Liver (tissue), 9 donors: ENCODE measurements around the gene ITGB4. TPM values are rescaled to one million over a fixed set of nuclear protein-coding genes. Genes with fewer than 3 reads are reported as not detected.

ENCODE experiments used
- DNase-seq: peaks from one replicate; pipeline ENCODE4 v3.0.0-alpha.2; 2017; ENCODE audit warnings: low spot score
- H3K27ac ChIP-seq, 2 donors: one replicate each; pipeline ENCODE4 v1.7.0; 2013; ENCODE audit warnings: inconsistent platforms in 2 of 2, low read length in 2 of 2, control low read depth in 1 of 2, low read depth in 1 of 2, mild to moderate bottlenecking in 1 of 2
- H3K27me3 ChIP-seq, 4 donors: one replicate each; pipeline versions ENCODE4 v1.6.1 to v1.7.0; 2013; ENCODE audit warnings: low read length in 3 of 4, inconsistent platforms in 1 of 4, mild to moderate bottlenecking in 1 of 4, moderate library complexity in 1 of 4; ENCODE audit not compliant: control insufficient read depth in 4 of 4, insufficient read depth in 4 of 4
- H3K36me3 ChIP-seq, 4 donors: one replicate each; pipeline versions ENCODE4 v1.6.1 to v1.7.0; 2013; ENCODE audit warnings: low read length in 3 of 4, mild to moderate bottlenecking in 3 of 4, low read depth in 1 of 4, moderate library complexity in 1 of 4; ENCODE audit not compliant: control insufficient read depth in 4 of 4, insufficient read depth in 3 of 4
- H3K4me1 ChIP-seq, 4 donors: one replicate each; pipeline versions ENCODE4 v1.6.1 to v1.7.0; 2013; ENCODE audit warnings: low read length in 3 of 4, mild to moderate bottlenecking in 3 of 4, moderate library complexity in 1 of 4; ENCODE audit not compliant: control insufficient read depth in 4 of 4, insufficient read depth in 4 of 4
- H3K4me3 ChIP-seq, 3 donors: one replicate each; pipeline versions ENCODE4 v1.6.1 to v1.7.0; 2013; ENCODE audit warnings: low read length in 3 of 3, control low read depth in 1 of 3, low read depth in 1 of 3, mild to moderate bottlenecking in 1 of 3
- H3K9ac ChIP-seq, 2 donors: one replicate each; pipeline ENCODE4 v1.7.0; 2013; ENCODE audit warnings: low read length in 2 of 2, mild to moderate bottlenecking in 2 of 2, moderate library complexity in 2 of 2, control low read depth in 1 of 2, low read depth in 1 of 2
- H3K9me3 ChIP-seq, 4 donors: one replicate each; pipeline versions ENCODE4 v1.6.1 to v1.7.0; 2013; ENCODE audit warnings: low read length in 3 of 4; ENCODE audit not compliant: control insufficient read depth in 4 of 4
- EGR1 ChIP-seq, 2 donors: IDR thresholded peaks; 2 replicates each; pipeline ENCODE4 v1.6.1; 2016 to 2018; ENCODE audit warnings: antibody characterized with exemption in 2 of 2, low read depth in 2 of 2
- FOXA1 ChIP-seq: IDR thresholded peaks from 2 replicates; pipeline ENCODE4 v1.6.1; 2016; ENCODE audit warnings: antibody characterized with exemption
- FOXA2 ChIP-seq: IDR thresholded peaks from 2 replicates; pipeline ENCODE4 v1.6.1; 2016; ENCODE audit warnings: antibody characterized with exemption
- GABPA ChIP-seq, 2 donors: IDR thresholded peaks in 1 of 2; conservative IDR thresholded peaks in 1 of 2; 2 replicates each; pipeline ENCODE4 v1.6.1; 2016; ENCODE audit warnings: antibody characterized with exemption in 2 of 2, mild to moderate bottlenecking in 1 of 2, moderate library complexity in 1 of 2
- HNF4A ChIP-seq, 2 donors: conservative IDR thresholded peaks; 2 replicates each; pipeline ENCODE4 v1.6.1; 2016; ENCODE audit warnings: antibody characterized with exemption in 2 of 2, mild to moderate bottlenecking in 2 of 2
- HNF4G ChIP-seq: IDR thresholded peaks from 2 replicates; pipeline ENCODE4 v1.6.1; 2016; ENCODE audit warnings: antibody characterized with exemption
- JUND ChIP-seq, 2 donors: IDR thresholded peaks; 2 replicates each; pipeline ENCODE4 v1.6.1; 2016; ENCODE audit warnings: antibody characterized with exemption in 2 of 2
- RAD21 ChIP-seq, 2 donors: IDR thresholded peaks; 2 replicates each; pipeline ENCODE4 v1.6.1; 2016; ENCODE audit warnings: antibody characterized with exemption in 2 of 2, mild to moderate bottlenecking in 2 of 2
- RXRA ChIP-seq, 2 donors: IDR thresholded peaks; 2 replicates each; pipeline ENCODE4 v1.6.1; 2017 to 2018; ENCODE audit warnings: antibody characterized with exemption in 2 of 2, mild to moderate bottlenecking in 1 of 2
- SP1 ChIP-seq: IDR thresholded peaks from 2 replicates; pipeline ENCODE4 v1.6.1; 2018; ENCODE audit warnings: antibody characterized with exemption, mild to moderate bottlenecking
- TAF1 ChIP-seq: conservative IDR thresholded peaks from 2 replicates; pipeline ENCODE4 v1.6.1; 2016; ENCODE audit warnings: antibody characterized with exemption, mild to moderate bottlenecking
- YY1 ChIP-seq: IDR thresholded peaks from 2 replicates; pipeline ENCODE4 v1.6.1; 2016; ENCODE audit warnings: antibody characterized with exemption, mild to moderate bottlenecking
- WGBS: extraction: QIAGEN DNeasy Blood & Tissue Kit; methylation state at CpG from one replicate; pipeline ENCODE4 v1.1.7; 2013; 5-methylcytosine and 5-hydroxymethylcytosine counted together
- polyA plus RNA-seq, 2 donors: library from polyadenylated mRNA; stranded (reverse) in 1 of 2; unstranded in 1 of 2; fragments of 200-250 nt in 1 of 2; fragments of >200 nt in 1 of 2; fragmentation: Nextera tagmentation in 1 of 2; extraction: Ambion mirVana in 1 of 2; gene quantifications; one replicate each; pipeline versions ENCODE4 v1.2.1 to v1.2.3, GENCODE V29; 2013 to 2015
- total RNA-seq, 2 donors: library from RNA; depleted of rRNA; stranded (reverse); fragments of >200 nt; gene quantifications; one replicate each; pipeline ENCODE4 v1.2.3, GENCODE V29; 2014
- TF ChIP-seq, protein P1 (sequence below): IDR thresholded peaks from 2 replicates; pipeline ENCODE4 v1.6.1; 2016; ENCODE audit warnings: antibody characterized with exemption, mild to moderate bottlenecking
- TF ChIP-seq, protein P2 (sequence below): fragments of 150-350 bp; IDR thresholded peaks from 2 replicates; pipeline ENCODE4 v1.5.1; 2017; ENCODE audit warnings: improper control_type of control experiment, low read depth, low read length; ENCODE audit not compliant: missing input control
- TF ChIP-seq, protein P3 (sequence below): IDR thresholded peaks from 2 replicates; pipeline ENCODE4 v1.6.1; 2016; ENCODE audit warnings: antibody characterized with exemption
- TF ChIP-seq, protein P4 (sequence below): IDR thresholded peaks from 2 replicates; pipeline ENCODE4 v1.6.1; 2016; ENCODE audit warnings: antibody characterized with exemption
- donor health status: healthy.
- donor health status: healthy.
- donor health status: healthy.
- donor health status: healthy.
- donor health status: healthy.

The ITGB4 gene
- total and polyA plus RNA-seq, 4 donors, result 0.42 to 1.4 (median 1.3) TPM

DNA sequence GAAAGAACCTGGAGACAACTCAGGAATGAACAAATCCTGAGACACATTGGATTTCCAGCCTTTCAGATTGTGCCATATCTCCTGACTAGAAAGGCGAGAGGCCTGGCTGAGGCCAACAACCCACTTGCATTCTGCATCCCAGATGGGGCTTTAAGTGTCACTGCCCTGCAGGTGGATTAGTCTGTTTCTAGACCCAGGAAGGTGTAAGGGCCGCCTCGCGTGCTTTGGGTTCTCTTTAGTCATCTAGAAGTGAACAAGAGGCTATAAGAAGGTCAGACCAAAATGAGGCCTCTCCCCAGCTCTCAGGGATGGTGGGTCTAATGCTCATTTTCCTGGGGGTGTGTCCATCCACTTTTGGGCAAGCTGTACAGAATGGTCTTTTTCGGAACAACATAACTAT is 49.2 kb upstream of the ITGB4 start (continued):
- TF ChIP-seq, protein P1, sequence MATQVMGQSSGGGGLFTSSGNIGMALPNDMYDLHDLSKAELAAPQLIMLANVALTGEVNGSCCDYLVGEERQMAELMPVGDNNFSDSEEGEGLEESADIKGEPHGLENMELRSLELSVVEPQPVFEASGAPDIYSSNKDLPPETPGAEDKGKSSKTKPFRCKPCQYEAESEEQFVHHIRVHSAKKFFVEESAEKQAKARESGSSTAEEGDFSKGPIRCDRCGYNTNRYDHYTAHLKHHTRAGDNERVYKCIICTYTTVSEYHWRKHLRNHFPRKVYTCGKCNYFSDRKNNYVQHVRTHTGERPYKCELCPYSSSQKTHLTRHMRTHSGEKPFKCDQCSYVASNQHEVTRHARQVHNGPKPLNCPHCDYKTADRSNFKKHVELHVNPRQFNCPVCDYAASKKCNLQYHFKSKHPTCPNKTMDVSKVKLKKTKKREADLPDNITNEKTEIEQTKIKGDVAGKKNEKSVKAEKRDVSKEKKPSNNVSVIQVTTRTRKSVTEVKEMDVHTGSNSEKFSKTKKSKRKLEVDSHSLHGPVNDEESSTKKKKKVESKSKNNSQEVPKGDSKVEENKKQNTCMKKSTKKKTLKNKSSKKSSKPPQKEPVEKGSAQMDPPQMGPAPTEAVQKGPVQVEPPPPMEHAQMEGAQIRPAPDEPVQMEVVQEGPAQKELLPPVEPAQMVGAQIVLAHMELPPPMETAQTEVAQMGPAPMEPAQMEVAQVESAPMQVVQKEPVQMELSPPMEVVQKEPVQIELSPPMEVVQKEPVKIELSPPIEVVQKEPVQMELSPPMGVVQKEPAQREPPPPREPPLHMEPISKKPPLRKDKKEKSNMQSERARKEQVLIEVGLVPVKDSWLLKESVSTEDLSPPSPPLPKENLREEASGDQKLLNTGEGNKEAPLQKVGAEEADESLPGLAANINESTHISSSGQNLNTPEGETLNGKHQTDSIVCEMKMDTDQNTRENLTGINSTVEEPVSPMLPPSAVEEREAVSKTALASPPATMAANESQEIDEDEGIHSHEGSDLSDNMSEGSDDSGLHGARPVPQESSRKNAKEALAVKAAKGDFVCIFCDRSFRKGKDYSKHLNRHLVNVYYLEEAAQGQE, result no peak
- TF ChIP-seq JUND (IDR thresholded peaks at IDR 0.05) (no peak), RXRA (IDR thresholded peaks at IDR 0.05) (no peak)

DNA sequence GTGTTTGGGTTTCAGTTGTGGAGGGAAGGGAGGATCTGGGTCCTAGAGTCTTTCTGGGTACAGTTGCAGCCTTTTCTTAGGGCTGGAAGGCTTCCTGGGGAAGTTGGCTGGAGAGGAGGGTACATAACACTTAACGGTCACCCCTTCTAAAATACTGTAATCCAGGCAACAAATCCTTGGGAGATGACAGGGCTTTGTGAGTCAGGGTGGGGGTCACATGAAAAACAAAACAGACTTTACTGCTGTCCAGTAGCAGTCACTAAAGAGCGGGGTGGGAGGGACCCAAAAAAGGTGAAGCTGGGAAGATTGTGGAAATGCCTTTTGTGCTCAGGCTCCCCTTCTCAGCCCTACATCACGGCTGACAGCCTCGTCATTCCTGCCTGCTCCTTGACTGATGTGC is 47.8 kb upstream of the ITGB4 start:
- no peaks in the 10 kb centered on the region for H3K27me3 ChIP-seq
- H3K27ac ChIP-seq, result no peak overlapping the region
- H3K4me1 ChIP-seq, result peaks cover 0 to 8% (median 3%) of the 10 kb centered on the region in 4 donors
- peaks cover 12 to 50% (median 37%) of the 10 kb centered on the region in 4 donors for H3K36me3 ChIP-seq
- DNase-seq, result no peak
- TF ChIP-seq HNF4G (no peak), SP1 (no peak), GABPA (IDR thresholded peaks at IDR 0.05 in 1 of 2, conservative IDR thresholded peaks at IDR 0.05 in 1 of 2) (no peak), EGR1 (IDR thresholded peaks at IDR 0.05; ENCODE audit: low read depth in 2 of 2) (no peak), FOXA2 (no peak), JUND (IDR thresholded peaks at IDR 0.05) (no peak), HNF4A (conservative IDR thresholded peaks at IDR 0.05) (no peak), FOXA1 (no peak), RXRA (IDR thresholded peaks at IDR 0.05) (no peak)
- TF ChIP-seq, protein P2, sequence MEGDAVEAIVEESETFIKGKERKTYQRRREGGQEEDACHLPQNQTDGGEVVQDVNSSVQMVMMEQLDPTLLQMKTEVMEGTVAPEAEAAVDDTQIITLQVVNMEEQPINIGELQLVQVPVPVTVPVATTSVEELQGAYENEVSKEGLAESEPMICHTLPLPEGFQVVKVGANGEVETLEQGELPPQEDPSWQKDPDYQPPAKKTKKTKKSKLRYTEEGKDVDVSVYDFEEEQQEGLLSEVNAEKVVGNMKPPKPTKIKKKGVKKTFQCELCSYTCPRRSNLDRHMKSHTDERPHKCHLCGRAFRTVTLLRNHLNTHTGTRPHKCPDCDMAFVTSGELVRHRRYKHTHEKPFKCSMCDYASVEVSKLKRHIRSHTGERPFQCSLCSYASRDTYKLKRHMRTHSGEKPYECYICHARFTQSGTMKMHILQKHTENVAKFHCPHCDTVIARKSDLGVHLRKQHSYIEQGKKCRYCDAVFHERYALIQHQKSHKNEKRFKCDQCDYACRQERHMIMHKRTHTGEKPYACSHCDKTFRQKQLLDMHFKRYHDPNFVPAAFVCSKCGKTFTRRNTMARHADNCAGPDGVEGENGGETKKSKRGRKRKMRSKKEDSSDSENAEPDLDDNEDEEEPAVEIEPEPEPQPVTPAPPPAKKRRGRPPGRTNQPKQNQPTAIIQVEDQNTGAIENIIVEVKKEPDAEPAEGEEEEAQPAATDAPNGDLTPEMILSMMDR, result no peak
- TF ChIP-seq, protein P3, sequence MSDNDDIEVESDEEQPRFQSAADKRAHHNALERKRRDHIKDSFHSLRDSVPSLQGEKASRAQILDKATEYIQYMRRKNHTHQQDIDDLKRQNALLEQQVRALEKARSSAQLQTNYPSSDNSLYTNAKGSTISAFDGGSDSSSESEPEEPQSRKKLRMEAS, result no peak
- 91% methylated on average over 4 of the region's 4 CpGs for WGBS
- no peak overlapping the region for H3K4me3 ChIP-seq
- no peak overlapping the region for H3K9ac ChIP-seq
- no peaks in the 10 kb centered on the region for H3K9me3 ChIP-seq

DNA sequence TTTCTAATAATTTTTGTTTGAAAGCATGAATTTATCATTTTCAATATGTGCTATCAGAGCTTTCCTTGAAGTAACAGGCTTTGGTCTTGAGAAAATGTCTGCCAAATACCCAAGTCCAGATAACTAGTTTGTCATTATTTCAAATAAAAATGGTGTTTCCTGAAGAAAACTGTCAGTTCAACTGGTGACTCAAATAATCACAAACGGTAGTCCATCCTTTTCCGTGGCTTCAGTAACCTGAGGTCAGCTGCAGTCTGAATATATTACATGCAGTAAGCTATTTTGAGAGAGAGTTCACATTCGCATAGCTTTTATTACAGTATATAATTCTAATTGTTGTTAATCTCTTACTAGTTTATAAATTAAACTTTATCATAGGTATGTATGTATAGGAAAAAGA is 44.8 kb upstream of the ITGB4 start:
- Histone ChIP-seq H3K4me1 (no peaks in the 10 kb centered on the region), H3K9ac (no peak overlapping the region)
- TF ChIP-seq HNF4G (no peak), RAD21 (IDR thresholded peaks at IDR 0.05) (no peak), FOXA1 (no peak), HNF4A (conservative IDR thresholded peaks at IDR 0.05) (no peak), RXRA (IDR thresholded peaks at IDR 0.05) (no peak), JUND (IDR thresholded peaks at IDR 0.05) (no peak), FOXA2 (no peak), YY1 (no peak), GABPA (IDR thresholded peaks at IDR 0.05 in 1 of 2, conservative IDR thresholded peaks at IDR 0.05 in 1 of 2) (no peak), TAF1 (no peak)
- TF ChIP-seq, protein P1, result no peak
- TF ChIP-seq, protein P4, sequence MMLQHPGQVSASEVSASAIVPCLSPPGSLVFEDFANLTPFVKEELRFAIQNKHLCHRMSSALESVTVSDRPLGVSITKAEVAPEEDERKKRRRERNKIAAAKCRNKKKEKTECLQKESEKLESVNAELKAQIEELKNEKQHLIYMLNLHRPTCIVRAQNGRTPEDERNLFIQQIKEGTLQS, result no peak
- TF ChIP-seq, protein P2, result no peak
- TF ChIP-seq, protein P3, result no peak

More for the DNA sequence above, 44.8 kb upstream of the ITGB4 start:
- Histone ChIP-seq H3K36me3 (peaks cover 7 to 37% (median 29%) of the 10 kb centered on the region in 4 donors), H3K9me3 (no peaks in the 10 kb centered on the region), H3K4me3 (no peak overlapping the region), H3K27ac (no peak overlapping the region), H3K27me3 (no peaks in the 10 kb centered on the region)
- 77% methylated on average over 3 of the region's 3 CpGs for WGBS
- no peak for DNase-seq
